ENCODE data around the gene FADS6. TPM values are rescaled to one million over a fixed set of nuclear protein-coding genes. Genes with fewer than 3 reads are reported as not detected.
A peak's percentile ranks its signal among the peaks of the same experiment; 100 is the strongest.

The FADS6 gene
- total RNA-seq, 4 donors from 2014 or later = not detected

DNA sequence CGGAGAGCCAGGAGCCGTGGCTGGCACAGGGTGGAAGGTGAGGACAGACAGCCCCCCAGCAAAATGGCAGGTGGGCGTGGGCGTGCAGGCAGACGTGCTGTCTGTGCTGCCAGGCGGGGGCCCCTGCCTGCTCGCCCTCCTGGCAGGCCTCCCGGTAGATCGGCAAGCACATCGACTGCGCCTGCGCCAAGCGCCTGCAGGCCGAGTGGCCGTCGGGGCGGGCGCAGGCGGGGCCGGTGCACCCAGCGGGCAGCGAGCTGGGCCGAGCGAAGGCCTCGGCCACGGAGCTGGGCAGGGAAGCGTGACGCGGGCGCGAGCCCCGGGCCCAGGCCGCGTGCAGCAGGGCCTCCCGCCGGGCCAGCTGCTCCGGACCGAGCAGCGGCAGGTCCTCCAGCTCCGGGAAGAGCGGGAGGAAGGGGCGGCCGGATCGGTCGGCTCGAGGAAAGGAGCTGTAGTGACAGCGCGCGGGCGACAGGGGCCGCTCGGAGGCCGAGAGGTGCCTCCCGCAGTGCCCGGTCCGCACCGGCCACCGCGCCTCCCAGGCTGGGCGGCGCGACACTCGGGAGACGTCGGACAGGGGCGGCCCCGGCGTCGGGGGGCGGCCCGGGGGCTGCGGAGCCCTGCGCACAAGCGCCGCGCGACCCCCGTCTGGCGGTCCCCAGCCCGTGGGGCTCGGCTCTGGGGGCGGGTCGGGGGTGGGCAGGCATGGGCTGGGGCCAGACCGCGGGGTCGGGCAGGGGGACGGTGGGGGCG is 50.7 kb downstream of the FADS6 start:
- Histone ChIP-seq H3K4me1 (peaks cover 15 to 17% of the 10 kb centered on the region in 2 donors), H3K9me3 (no peaks in the 10 kb centered on the region), H3K27ac (no peak overlapping the region), H3K36me3 (peaks cover 0 to 2% of the 10 kb centered on the region in 2 donors), H3K4me3 (peak overlapping the region in 3 of 4 donors; percentile 19 to 34 (median 22)), H3K27me3 (peaks cover 0 to 20% (median 19%) of the 10 kb centered on the region in 3 donors)
- DNase-seq (no peak), ATAC-seq (peak; percentile 39 to 69)
- intact Hi-C loops (cut with DNase I; ENCODE audit: low total_unique reads) = loop anchor here (2.0 kb wide), 1 partner anchor 22 kb away; no protein-coding TSS in a partner anchor
- TF ChIP-seq POLR2A (IDR thresholded peaks at IDR 0.05) = no peak
- TF ChIP-seq, protein P1, sequence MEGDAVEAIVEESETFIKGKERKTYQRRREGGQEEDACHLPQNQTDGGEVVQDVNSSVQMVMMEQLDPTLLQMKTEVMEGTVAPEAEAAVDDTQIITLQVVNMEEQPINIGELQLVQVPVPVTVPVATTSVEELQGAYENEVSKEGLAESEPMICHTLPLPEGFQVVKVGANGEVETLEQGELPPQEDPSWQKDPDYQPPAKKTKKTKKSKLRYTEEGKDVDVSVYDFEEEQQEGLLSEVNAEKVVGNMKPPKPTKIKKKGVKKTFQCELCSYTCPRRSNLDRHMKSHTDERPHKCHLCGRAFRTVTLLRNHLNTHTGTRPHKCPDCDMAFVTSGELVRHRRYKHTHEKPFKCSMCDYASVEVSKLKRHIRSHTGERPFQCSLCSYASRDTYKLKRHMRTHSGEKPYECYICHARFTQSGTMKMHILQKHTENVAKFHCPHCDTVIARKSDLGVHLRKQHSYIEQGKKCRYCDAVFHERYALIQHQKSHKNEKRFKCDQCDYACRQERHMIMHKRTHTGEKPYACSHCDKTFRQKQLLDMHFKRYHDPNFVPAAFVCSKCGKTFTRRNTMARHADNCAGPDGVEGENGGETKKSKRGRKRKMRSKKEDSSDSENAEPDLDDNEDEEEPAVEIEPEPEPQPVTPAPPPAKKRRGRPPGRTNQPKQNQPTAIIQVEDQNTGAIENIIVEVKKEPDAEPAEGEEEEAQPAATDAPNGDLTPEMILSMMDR (IDR thresholded peaks at IDR 0.05 in 4 of 5, conservative IDR thresholded peaks at IDR 0.05 in 1 of 5) = peak; percentile 35 to 63 (median 40)
- in situ Hi-C loops (cut with MboI; ENCODE audit: low sequenced_read_pairs in 4 of 4) = no loop called here

DNA sequence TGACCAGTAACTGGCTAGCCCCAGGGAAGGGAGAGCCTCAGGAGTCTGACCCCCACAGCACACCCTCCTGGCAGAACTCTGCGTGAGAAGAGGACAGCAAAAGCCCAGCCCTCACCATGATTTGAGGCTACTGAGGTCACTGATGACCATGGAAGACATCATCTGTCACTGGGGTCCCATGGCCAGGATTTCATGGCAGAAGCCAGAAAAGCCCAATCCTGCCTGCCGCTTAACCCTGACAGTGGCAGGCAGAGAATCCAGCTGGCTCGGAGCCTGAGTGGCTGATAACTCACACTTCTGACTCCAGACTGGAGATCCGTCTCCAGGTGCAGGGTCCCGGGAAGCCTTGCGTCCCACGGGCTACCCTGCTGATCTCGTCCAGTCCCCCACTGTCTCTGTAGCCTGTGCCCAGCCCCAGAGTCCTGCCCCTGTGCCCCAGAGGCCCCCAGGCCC is 51.3 kb downstream of the FADS6 start:
- ATAC-seq (no peak), DNase-seq (no peak)
- peaks cover 0 to 4% of the 10 kb centered on the region in 2 donors for H3K36me3 ChIP-seq
- peak overlapping the region in 3 of 4 donors; percentile 19 to 34 (median 22) for H3K4me3 ChIP-seq
- H3K27ac ChIP-seq = no peak overlapping the region
- no peaks in the 10 kb centered on the region for H3K9me3 ChIP-seq
- in situ Hi-C loops (cut with MboI; ENCODE audit: low sequenced_read_pairs in 4 of 4) = no loop called here
- peaks cover 0 to 20% (median 19%) of the 10 kb centered on the region in 3 donors for H3K27me3 ChIP-seq
- TF ChIP-seq, protein P1 (IDR thresholded peaks at IDR 0.05 in 4 of 5, conservative IDR thresholded peaks at IDR 0.05 in 1 of 5) = no peak
- no peak for TF ChIP-seq POLR2A (IDR thresholded peaks at IDR 0.05)
- peaks cover 15 to 17% of the 10 kb centered on the region in 2 donors for H3K4me1 ChIP-seq
- intact Hi-C loops (cut with DNase I; ENCODE audit: low total_unique reads) = loop anchor here (2.0 kb wide), 1 partner anchor 23 kb away; no protein-coding TSS in a partner anchor

DNA sequence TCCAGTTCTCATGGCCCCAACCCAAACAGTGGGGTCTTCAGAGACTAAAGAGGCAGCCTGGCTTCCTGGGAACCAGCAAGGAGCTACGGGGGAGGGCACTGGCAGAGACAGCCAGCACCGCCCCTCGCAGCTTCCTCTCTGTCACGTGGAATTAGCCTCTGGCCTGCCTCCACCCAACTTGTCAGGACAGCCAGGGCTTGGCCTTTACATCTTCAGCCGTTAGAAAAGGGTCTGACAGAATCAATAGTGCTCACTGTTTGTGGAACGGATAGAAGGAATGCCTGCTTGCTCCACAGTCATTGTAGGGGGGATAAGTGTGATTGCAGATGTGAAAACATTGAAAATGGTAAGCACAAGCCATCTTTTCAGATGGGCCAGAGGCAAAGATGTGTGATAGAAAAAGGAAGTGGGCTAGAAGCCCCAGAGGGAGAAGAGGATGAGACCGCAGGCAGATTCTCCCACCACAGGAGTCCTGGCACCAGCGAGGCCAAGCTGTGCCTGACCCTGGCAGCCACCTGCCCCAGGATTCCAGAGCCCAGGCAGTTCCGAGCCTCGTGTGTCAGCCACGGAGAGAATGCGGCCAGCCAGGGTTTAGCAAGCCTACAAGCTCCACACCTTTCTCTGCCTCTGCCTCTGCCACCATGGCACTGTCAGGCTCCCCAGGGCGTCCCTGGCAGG is 52.3 kb downstream of the FADS6 start:
- no peak for TF ChIP-seq POLR2A (IDR thresholded peaks at IDR 0.05)
- TF ChIP-seq, protein P1 (IDR thresholded peaks at IDR 0.05 in 4 of 5, conservative IDR thresholded peaks at IDR 0.05 in 1 of 5) = no peak
- peaks cover 0 to 8% of the 10 kb centered on the region in 2 donors for H3K36me3 ChIP-seq
- H3K4me1 ChIP-seq = peaks cover 15 to 17% of the 10 kb centered on the region in 2 donors
- DNase-seq (peak; percentile 31), ATAC-seq (peak; percentile 26 to 51)
- H3K9me3 ChIP-seq = no peaks in the 10 kb centered on the region
- intact Hi-C loops (cut with DNase I; ENCODE audit: low total_unique reads) = no loop called here
- in situ Hi-C loops (cut with MboI; ENCODE audit: low sequenced_read_pairs in 4 of 4) = no loop called here
- H3K4me3 ChIP-seq = no peak overlapping the region
- peak overlapping the region in 2 of 4 donors; percentile 2 to 35 for H3K27ac ChIP-seq
- peaks cover 0 to 20% (median 19%) of the 10 kb centered on the region in 3 donors for H3K27me3 ChIP-seq

GRCh38 chr17:74839990-74840852 is 53.2 kb downstream of the FADS6 start:
- peaks cover 0 to 20% (median 15%) of the 10 kb centered on the region in 3 donors for H3K27me3 ChIP-seq
- no peak overlapping the region for H3K4me3 ChIP-seq
- H3K27ac ChIP-seq = peak overlapping the region in 1 of 4 donors; percentile 2
- no peak for TF ChIP-seq POLR2A (IDR thresholded peaks at IDR 0.05)
- TF ChIP-seq, protein P1 (IDR thresholded peaks at IDR 0.05 in 4 of 5, conservative IDR thresholded peaks at IDR 0.05 in 1 of 5) = no peak
- intact Hi-C loops (cut with DNase I; ENCODE audit: low total_unique reads) = no loop called here
- DNase-seq = no peak
- H3K36me3 ChIP-seq = peaks cover 0 to 9% of the 10 kb centered on the region in 2 donors
- ATAC-seq = no peak
- no peaks in the 10 kb centered on the region for H3K9me3 ChIP-seq
- peaks cover 15 to 17% of the 10 kb centered on the region in 2 donors for H3K4me1 ChIP-seq
- in situ Hi-C loops (cut with MboI; ENCODE audit: low sequenced_read_pairs in 4 of 4) = no loop called here

Data from gastrocnemius medialis (tissue), 4 donors.